K562 (cell line): Measurements from ENCODE around the gene COMMD4. TPM values are rescaled to one million over a fixed set of nuclear protein-coding genes. Genes with fewer than 3 reads are reported as not detected.

Experiments used
- ETS2 ChIP-seq: IDR thresholded peaks from 2 replicates; pipeline ENCODE4 v1.6.1; 2016; ENCODE audit warnings: borderline replicate concordance, missing genetic modification characterization, mild to moderate bottlenecking, moderate library complexity, missing compliant biosample characterization; ENCODE audit not compliant: poor library complexity, severe bottlenecking
- ETV6 ChIP-seq, 3 experiments: fragments of 150-350 bp in 1 of 3; sonication (generic) in 1 of 3; formaldehyde crosslinking in 1 of 3; IDR thresholded peaks; 2 replicates each; pipeline versions ENCODE4 v1.6.1 to v1.8.0; 2014 to 2022; ENCODE audit warnings: borderline replicate concordance in 2 of 3, low read depth in 2 of 3, antibody characterized with exemption in 1 of 3, low read length in 1 of 3, mild to moderate bottlenecking in 1 of 3, missing genetic modification reagents in 1 of 3
- EWSR1 ChIP-seq: fragments of 450-650 bp; IDR thresholded peaks from 2 replicates; pipeline ENCODE4 v1.6.1; 2018; ENCODE audit warnings: borderline replicate concordance, mild to moderate bottlenecking, low read depth, moderate library complexity; ENCODE audit not compliant: partially characterized antibody
- HDGF ChIP-seq: fragments of 450-650 bp; IDR thresholded peaks from 2 replicates; pipeline ENCODE4 v1.6.1; 2016
- KHSRP ChIP-seq: fragments of 450-650 bp; IDR thresholded peaks from 2 replicates; pipeline ENCODE4 v1.6.1; 2017
- MAFG ChIP-seq: fragments of 450-650 bp; conservative IDR thresholded peaks from 2 replicates; pipeline ENCODE4 v1.6.1; 2016; ENCODE audit warnings: missing genetic modification characterization, missing compliant biosample characterization
- MAFK ChIP-seq: IDR thresholded peaks from 2 replicates; pipeline ENCODE4 v1.6.1; 2011; ENCODE audit warnings: low read length, improper control_type of control experiment
- NR3C1 ChIP-seq: sonication (generic); formaldehyde crosslinking; IDR thresholded peaks from 2 replicates; pipeline ENCODE4 v1.8.1; 2022; ENCODE audit warnings: missing genetic modification reagents
- SIN3A ChIP-seq, 2 experiments: fragments of 150-350 bp in 1 of 2; IDR thresholded peaks; 2 replicates each; pipeline ENCODE4 v1.6.1; 2011 to 2016; ENCODE audit warnings: borderline replicate concordance in 2 of 2, low read depth in 2 of 2, low read length in 2 of 2, mild to moderate bottlenecking in 2 of 2, moderate library complexity in 2 of 2; ENCODE audit not compliant: control insufficient read depth in 1 of 2
- SMAD3 ChIP-seq: fragments of 450-650 bp; formaldehyde crosslinking; conservative IDR thresholded peaks from 2 replicates; pipeline ENCODE4 v1.4.0; 2020; ENCODE audit warnings: mild to moderate bottlenecking
- SNRNP70 ChIP-seq: fragments of 200-400 bp; formaldehyde crosslinking; optimal IDR thresholded peaks from 2 replicates; pipeline ENCODE3; 2017; ENCODE audit warnings: low read depth, low read length
- TAF9B ChIP-seq: fragments of 450-650 bp; IDR thresholded peaks from 2 replicates; pipeline ENCODE4 v1.6.1; 2018; ENCODE audit warnings: mild to moderate bottlenecking; ENCODE audit not compliant: partially characterized antibody
- ZNF699 ChIP-seq: fragments of 250-450 bp; sonication (Bioruptor Pico); IDR thresholded peaks from 2 replicates; pipeline ENCODE4 v1.8.0; 2021; ENCODE audit warnings: mild to moderate bottlenecking, moderate library complexity; ENCODE audit not compliant: insufficient replicate concordance
- polyA plus RNA-seq, 8 experiments: library from polyadenylated mRNA; depleted of rRNA in 4 of 8; stranded (reverse) in 5 of 8; unstranded in 3 of 8; fragments of >200 nt; fragmentation: Nextera tagmentation in 2 of 8; fragmentation: Illumina TruSeq in 1 of 8; extraction: Ambion mirVana in 2 of 8; extraction: Trizol in 1 of 8; gene quantifications; 2 replicates each; pipeline versions ENCODE4 v1.2.1 to v1.2.3, GENCODE V29; 2011 to 2014; ENCODE audit warnings: inconsistent platforms in 1 of 8, missing spikeins in 1 of 8
- total RNA-seq, 7 experiments: library from RNA; depleted of rRNA in 6 of 7; stranded (reverse); fragments of >200 nt in 6 of 7; fragmentation: Illumina TruSeq in 2 of 7; extraction: Trizol in 2 of 7; gene quantifications; 2 replicates each; pipeline versions ENCODE4 v1.2.1 to v1.2.3, GENCODE V29; 2011 to 2021; ENCODE audit warnings: low replicate concordance in 1 of 7
- TF ChIP-seq, protein P1 (sequence below): fragments of 250-450 bp; sonication (Bioruptor Pico); IDR thresholded peaks from 2 replicates; pipeline ENCODE4 v1.5.0; 2020; ENCODE audit warnings: mild to moderate bottlenecking
- TF ChIP-seq, protein P2 (sequence below): sonication (generic); formaldehyde crosslinking; IDR thresholded peaks from 2 replicates; pipeline ENCODE4 v1.8.0; 2022; ENCODE audit warnings: mild to moderate bottlenecking, missing genetic modification reagents
- TF ChIP-seq, protein P3 (sequence below): fragments of 450-650 bp; formaldehyde crosslinking; IDR thresholded peaks from 2 replicates; pipeline ENCODE4 v1.4.0; 2022; ENCODE audit warnings: missing genetic modification characterization
- TF ChIP-seq, protein P4 (sequence below): fragments of 250-450 bp; sonication (Bioruptor Pico); IDR thresholded peaks from 2 replicates; pipeline ENCODE4 v1.4.0; 2020; ENCODE audit warnings: mild to moderate bottlenecking, moderate library complexity

The COMMD4 gene
- total and polyA plus RNA-seq, 9 of the 15 experiments (the other 6 are each of a cell fraction or from before 2014, with no cell fraction given): 20.4 to 140 (median 63.9) TPM

DNA sequence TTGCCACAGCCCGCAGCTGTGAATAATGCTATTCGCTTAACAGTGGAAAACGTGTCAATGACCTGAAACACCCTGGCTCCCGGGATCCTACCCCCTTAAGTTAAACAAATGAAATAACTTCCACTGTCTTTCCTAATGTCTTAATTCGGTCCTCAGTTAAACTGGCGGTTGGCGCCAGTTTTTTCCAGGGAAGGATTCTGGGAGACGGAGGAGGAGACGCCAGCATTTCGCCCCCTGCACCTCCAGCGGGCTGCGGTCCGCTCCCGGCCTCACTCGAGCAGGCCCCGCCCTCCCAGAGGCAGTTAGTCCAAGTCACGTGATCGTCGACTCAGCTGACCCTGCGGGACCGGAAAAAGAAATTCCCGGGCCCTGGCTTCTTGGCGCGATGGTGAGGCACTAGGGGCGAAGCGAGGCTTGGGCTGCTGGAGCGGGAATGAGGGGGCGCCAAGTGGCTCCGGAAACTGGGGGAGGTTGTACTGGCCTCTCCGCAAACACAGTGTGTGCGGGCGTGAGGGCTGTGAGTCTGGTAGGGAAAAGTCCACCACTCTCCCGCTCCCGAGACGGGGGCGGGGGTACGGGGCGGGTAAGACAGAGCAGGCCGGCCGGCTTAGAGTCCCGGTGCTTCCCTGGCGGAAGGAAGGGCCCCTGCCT lies at the start of gene COMMD4 (continued):
- TF ChIP-seq, protein P1, sequence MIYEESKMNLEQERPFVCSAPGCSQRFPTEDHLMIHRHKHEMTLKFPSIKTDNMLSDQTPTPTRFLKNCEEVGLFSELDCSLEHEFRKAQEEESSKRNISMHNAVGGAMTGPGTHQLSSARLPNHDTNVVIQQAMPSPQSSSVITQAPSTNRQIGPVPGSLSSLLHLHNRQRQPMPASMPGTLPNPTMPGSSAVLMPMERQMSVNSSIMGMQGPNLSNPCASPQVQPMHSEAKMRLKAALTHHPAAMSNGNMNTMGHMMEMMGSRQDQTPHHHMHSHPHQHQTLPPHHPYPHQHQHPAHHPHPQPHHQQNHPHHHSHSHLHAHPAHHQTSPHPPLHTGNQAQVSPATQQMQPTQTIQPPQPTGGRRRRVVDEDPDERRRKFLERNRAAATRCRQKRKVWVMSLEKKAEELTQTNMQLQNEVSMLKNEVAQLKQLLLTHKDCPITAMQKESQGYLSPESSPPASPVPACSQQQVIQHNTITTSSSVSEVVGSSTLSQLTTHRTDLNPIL: no peak
- TF ChIP-seq KHSRP (no peak), TAF9B (peak; percentile 77), HDGF (no peak), NR3C1 (CRISPR knock-in tag) (no peak), SNRNP70 (no peak), MAFG (tag) (peak; percentile 3; the same call in 1 of the 2 replicates), MAFK (no peak), EWSR1 (no peak), SIN3A (IDR thresholded peaks at IDR 0.05; ENCODE audit: borderline replicate concordance in 2 of 2, control insufficient read depth in 1 of 2, low read depth in 2 of 2, low read length in 2 of 2) (peak; percentile 98 to 99), ETS2 (tag) (no peak), SMAD3 (no peak), ETV6 (IDR thresholded peaks at IDR 0.05; ENCODE audit: borderline replicate concordance in 1 of 2, low read depth in 2 of 2, low read length in 1 of 2) (no peak; a peak in 1 of 4 replicates), ETV6 (CRISPR knock-in tag; IDR thresholded peaks at IDR 0.05; ENCODE audit: borderline replicate concordance) (no peak), ZNF699 (CRISPR knock-in tag) (no peak)
- TF ChIP-seq, protein P2, sequence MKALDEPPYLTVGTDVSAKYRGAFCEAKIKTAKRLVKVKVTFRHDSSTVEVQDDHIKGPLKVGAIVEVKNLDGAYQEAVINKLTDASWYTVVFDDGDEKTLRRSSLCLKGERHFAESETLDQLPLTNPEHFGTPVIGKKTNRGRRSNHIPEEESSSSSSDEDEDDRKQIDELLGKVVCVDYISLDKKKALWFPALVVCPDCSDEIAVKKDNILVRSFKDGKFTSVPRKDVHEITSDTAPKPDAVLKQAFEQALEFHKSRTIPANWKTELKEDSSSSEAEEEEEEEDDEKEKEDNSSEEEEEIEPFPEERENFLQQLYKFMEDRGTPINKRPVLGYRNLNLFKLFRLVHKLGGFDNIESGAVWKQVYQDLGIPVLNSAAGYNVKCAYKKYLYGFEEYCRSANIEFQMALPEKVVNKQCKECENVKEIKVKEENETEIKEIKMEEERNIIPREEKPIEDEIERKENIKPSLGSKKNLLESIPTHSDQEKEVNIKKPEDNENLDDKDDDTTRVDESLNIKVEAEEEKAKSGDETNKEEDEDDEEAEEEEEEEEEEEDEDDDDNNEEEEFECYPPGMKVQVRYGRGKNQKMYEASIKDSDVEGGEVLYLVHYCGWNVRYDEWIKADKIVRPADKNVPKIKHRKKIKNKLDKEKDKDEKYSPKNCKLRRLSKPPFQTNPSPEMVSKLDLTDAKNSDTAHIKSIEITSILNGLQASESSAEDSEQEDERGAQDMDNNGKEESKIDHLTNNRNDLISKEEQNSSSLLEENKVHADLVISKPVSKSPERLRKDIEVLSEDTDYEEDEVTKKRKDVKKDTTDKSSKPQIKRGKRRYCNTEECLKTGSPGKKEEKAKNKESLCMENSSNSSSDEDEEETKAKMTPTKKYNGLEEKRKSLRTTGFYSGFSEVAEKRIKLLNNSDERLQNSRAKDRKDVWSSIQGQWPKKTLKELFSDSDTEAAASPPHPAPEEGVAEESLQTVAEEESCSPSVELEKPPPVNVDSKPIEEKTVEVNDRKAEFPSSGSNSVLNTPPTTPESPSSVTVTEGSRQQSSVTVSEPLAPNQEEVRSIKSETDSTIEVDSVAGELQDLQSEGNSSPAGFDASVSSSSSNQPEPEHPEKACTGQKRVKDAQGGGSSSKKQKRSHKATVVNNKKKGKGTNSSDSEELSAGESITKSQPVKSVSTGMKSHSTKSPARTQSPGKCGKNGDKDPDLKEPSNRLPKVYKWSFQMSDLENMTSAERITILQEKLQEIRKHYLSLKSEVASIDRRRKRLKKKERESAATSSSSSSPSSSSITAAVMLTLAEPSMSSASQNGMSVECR (CRISPR knock-in tag): peak; percentile 98
- TF ChIP-seq, protein P3, sequence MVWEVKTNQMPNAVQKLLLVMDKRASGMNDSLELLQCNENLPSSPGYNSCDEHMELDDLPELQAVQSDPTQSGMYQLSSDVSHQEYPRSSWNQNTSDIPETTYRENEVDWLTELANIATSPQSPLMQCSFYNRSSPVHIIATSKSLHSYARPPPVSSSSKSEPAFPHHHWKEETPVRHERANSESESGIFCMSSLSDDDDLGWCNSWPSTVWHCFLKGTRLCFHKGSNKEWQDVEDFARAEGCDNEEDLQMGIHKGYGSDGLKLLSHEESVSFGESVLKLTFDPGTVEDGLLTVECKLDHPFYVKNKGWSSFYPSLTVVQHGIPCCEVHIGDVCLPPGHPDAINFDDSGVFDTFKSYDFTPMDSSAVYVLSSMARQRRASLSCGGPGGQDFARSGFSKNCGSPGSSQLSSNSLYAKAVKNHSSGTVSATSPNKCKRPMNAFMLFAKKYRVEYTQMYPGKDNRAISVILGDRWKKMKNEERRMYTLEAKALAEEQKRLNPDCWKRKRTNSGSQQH (CRISPR knock-in tag): no peak
- TF ChIP-seq, protein P4, sequence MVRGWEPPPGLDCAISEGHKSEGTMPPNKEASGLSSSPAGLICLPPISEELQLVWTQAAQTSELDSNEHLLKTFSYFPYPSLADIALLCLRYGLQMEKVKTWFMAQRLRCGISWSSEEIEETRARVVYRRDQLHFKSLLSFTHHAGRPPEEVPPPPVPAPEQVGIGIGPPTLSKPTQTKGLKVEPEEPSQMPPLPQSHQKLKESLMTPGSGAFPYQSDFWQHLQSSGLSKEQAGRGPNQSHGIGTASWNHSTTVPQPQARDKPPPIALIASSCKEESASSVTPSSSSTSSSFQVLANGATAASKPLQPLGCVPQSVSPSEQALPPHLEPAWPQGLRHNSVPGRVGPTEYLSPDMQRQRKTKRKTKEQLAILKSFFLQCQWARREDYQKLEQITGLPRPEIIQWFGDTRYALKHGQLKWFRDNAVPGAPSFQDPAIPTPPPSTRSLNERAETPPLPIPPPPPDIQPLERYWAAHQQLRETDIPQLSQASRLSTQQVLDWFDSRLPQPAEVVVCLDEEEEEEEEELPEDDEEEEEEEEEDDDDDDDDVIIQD (CRISPR knock-in tag): no peak
